HG03066 (cell line): ENCODE data around the gene CDH4.

Source experiments
- ATAC-seq: cut with Tn5 transposase; IDR thresholded peaks from one replicate; pipeline ENCODE4 v1.9.1; 2021; ENCODE audit warnings: low read depth; ENCODE audit not compliant: unreplicated experiment

Gene CDH4

DNA sequence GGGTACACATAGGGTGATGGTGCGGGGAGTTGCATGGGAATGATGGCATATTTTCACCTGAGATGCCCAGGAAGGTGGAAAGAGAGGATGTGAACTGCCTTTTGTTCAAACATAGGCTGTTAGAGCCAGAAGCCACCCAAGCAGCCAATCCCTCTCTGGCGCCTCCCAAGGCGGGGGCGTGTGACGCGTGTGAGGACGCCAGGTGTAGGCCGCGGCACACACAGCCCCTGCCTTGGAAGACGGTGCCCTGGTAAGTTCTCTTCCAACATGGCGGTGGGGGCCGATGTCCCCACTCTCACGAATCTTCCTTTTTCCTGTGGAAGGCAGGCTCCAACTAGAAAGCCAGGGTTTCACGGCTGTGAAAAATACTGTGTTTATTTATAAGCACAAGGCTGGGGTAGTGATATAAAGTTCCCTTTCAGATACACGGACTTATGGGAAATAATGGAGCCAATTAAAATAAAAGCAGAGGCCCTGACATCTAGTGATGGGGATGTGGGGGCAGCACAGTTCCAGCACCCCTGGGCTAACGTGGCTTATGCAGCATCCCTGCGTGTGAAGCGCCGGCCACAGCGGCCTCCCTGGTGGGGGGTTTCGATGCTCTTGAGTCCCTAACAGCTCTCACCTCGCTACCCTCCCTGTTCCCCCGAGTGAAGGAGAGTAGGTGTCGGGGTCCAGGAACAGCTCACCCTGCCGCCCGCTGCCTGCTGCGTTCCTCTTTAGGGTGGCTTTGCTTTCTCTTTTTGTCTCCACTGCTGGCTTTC is 28.3 kb downstream of the CDH4 start:
- no peak for ATAC-seq

DNA sequence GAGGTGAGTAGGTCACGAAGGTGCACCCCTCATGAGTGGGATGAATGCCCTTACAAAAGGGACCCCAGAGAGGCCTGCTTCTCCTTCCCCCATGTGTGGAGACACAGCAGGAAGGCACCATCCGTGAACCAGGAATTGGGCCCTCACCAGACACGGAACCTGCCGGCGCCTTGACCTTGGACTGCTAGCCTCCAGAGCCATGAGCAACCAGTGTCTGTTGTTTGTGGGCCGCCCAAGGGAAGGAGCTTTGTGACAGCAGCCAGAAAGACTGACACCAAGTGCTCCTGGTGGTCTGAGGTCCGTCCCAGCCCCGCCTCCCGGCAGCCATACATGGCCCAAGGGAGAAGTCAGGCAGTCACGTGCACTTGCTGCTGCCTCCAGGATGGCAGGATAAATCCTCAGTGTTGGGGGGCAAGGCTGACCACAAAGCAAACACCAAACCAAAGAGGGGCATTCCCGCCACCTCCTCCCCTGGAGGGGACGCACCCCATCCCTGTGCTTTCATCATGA is 29.3 kb downstream of the CDH4 start:
- no peak for ATAC-seq

DNA sequence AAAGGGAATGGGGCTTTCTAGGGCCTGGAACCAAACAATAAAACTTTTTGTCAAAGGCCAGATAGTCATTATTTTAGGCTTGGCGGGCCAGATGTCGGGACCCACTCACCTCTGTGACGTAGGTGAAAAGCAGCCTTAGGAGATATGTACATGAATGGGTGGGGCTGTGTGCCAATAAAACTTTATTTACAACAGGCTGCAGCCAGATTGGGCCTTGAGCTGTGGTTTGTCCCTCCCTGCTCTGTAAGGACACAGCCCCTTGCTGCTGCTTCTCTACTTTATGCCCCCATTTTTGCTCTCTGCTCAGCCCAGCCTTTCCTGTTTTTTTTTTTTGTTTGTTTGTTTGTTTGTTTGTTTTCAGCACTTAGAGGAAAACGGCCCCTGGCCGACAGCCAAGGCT is 32.7 kb downstream of the CDH4 start:
- ATAC-seq = no peak

DNA sequence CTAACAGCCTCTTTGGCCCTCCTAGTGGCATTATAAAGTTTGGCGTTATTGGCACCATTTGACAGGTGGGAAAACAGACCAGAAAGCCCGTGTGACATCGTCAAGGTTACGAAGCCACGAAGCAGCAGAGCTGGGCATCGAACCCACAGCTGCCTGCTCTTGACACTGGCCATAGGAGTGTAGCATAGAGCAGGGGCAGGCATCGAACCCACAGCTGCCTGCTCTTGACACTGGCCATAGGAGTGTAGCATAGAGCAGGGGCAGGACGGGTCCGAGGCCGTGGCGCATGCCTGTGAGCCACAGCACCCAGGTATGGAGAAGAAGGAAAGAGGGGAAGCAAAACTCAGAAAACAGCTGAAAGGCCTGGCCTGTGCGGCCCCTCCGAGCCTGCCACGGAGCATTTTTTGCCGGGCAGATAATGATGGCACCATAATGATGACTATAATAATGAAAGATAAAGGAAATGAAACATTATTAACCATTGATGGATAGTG is 33.1 kb downstream of the CDH4 start:
- ATAC-seq = no peak

DNA sequence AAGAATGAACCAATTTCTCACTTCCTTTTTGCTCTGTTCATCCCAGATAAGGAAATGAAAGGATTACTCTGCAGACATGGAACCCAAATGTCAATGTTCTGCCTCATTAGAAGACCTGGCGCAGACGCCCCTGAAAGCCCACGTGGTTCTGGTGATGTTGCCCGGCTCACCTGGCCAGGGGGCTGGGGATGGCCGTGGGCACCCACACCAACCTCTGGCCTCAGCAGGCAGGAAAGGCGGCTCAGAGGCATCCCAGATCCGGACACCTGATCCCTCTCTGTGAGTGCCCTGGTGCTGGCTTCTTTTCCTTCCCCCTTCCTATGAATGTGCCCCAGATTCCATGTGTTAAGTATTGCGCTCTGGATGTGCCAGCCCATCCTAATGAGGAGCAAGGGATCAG is 33.6 kb downstream of the CDH4 start:
- ATAC-seq = no peak

DNA sequence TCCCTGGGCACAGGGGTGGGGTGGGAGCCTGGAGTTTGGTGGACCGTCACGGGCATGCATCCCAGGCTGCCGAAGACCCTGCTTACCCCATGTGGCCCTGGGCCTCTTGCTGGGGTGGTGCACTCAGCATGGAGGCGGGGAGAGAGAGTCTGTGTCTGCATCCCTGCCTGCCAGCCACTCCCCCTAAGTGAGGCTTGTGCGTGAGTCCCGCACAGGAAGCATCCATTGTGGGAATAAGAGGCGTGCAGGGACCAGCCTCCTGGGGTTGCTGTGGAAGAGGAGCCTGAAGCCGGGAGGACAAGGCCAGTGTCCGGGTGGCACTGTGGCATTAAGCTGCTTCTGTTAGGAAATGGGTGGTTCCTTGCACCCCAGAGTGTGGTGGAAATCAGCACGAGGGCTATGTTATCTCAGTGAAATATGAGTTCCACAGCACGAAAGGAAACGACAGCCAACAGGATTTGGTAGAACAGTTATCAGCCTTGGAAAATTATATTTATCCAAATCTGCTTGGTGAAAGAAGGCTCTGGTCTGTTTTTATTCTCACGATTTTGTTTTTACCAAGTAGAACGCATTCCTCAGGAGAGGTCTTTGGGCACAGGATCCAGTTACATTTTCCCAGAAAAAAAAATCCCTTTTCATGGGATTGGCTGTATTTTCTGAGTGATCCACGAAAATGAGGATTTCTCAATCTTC is 35.7 kb downstream of the CDH4 start:
- ATAC-seq = no peak

DNA sequence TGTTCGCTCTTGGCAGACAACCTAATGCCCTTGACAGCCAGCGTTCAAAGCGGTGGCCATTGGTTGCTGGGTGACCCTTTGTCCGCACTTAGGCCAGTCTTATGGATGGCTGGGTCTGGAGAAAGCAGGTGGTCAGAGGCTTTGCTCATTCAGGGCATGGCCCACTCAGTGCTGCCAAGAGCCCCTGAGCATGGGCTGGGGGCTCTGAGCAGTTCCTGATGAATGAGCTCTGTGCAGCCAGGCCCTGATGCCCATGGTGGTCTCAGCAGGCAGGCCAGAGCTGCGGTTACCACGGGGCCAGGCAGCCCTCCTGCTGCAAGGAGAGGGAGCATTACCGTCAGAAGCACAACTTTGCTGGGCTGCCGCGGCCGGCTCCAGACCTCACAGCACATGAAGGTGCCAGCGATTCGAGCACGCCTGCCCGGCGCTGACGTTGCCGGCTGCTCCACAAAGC is 36.3 kb downstream of the CDH4 start:
- no peak for ATAC-seq

DNA sequence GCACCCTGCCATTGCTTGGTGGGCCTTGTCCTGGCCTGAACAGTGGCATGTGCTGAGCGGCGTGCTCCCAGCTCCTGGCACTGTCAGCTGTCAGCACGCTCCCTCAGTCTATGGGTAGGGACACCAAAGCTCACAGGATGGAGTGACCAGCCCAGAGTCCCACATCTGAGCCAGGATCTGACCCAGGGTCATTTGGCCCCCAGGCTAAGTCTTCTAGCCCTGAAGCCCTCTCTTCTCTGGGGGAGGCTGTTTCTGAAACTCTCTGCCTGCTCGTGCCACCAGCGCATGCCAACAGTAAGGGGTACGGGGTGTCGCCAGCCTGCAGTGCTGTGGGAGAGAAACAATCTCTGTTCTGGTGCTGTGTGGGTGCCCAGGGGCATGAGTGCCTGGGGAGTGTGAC is 37.1 kb downstream of the CDH4 start:
- ATAC-seq = no peak

DNA sequence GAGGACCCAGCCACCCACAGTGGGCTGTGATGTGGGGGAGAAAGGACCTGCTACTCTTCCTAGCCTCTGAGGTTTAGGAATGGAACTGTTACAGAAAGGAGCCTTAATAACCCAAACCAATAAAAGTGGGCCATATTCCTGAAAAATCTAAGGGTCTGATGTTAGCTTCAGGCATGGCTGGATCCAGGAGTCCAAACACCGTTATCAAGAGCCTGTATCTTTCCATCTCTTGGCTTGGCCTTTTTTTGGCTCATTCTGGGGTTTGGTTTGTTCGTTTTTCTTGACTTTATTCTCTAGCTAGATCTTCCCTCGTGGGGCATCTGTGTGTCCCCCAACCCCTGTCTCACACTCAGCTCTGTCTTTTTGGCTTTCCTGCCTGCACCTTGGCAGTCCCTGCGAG is 38.7 kb downstream of the CDH4 start:
- no peak for ATAC-seq

DNA sequence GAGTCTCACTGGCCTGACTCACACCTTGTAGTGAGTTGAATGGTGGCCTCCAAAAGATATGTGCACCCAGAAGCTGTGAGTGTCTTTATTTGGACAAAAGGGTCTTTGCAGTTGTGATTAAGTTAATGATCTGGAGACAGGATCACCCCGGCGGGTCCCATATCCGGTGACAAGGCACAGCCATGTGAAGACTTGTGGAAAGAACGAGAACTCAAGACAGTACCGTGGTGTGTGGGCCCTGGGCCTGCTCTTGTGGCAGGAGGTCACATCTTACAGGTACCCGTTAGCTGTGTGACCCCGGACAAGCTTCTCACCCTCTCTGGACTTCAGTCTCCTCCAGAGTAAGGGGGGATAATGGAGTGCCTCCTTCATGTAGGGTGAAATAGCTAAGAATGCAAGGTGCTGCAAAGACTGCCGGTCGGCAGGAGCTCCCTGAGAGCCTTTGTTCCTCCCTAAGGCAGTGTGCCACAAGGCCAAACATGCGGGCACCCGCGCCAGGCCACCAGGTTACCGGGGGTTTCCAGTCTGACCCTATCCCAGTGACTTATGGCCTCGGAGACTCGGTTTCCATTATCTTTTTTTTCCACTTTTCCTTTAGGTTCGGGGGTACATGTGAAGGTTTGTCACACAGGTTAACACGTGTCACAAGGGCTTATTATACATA is 39.2 kb downstream of the CDH4 start:
- ATAC-seq = no peak

DNA sequence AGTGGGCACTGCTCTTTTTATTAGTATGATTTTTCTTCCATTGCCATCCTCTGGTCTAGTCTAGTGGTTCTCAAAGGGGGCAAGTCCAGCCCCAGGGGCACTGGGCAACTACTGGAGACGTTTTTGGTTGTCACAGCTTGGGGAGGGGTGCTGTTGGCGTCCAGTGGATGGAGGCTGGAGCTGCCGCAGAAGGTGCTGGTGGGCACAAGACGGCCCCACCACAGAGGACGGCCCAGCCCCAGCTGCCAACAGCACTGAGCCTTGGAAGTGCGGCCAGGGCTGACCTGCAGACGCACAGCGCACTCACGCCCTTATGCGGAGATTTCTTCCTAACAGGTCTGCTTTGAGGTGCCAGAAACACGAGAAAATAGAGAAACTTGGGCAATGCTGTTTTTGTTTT is 40.3 kb downstream of the CDH4 start:
- ATAC-seq = no peak

DNA sequence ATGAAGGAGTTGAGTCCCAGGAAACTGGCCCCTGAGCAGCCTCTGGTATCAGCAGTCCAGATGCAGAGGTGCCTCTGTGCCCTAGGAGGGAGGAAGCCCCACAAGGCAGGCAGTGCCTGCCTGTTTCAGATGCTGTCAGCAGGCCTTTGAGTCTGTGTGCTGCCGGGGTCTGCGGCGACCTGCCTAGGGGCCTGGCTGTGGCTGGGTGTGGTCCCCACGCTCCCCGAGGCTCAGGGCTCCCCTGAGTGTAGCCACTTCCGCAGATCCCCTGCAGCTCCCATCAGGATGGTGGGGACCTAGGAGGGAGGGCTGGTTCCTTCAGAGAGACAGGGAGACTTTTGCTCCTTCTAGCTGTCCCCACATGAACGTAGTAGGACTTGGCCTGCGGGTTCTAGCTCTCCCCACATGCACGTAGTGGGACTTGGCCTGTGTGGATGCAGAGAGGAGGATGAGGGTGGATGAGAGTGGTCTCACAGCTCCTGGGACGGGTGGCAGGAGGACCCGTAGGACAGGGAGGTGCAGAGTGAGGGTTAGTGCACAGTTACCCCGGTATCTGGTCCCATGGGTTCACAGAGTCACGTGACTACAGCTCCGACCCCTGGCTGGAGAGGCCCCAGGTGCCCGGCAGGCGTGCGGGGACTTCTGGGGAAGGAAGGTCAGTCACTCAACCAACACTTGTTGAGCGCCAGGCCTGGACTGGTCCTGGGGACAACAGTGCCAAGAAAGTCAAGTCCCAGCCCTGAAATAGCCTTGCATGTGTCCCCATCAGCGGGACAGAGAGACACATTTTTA is 41.0 kb downstream of the CDH4 start:
- ATAC-seq = no peak

DNA sequence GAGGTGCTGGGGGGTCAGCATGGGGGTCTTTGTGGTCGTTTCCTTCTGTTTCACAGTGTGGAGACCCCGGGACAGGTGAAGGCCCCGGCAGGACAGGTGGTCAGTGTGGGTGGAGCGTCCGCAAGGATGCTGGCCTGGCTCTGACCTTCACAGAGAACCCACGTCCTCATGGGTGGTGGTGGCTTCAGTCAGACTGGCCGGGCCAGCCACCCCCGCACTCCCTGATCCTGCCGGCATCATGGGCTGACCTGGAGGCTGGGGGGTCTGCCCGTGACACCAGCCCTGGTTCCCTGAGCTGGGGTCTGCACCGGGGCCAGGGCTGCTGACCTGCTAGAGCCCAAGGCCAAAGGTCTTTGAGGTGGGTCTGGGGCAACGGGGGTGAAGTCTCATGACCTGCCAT is 41.9 kb downstream of the CDH4 start:
- ATAC-seq = no peak

DNA sequence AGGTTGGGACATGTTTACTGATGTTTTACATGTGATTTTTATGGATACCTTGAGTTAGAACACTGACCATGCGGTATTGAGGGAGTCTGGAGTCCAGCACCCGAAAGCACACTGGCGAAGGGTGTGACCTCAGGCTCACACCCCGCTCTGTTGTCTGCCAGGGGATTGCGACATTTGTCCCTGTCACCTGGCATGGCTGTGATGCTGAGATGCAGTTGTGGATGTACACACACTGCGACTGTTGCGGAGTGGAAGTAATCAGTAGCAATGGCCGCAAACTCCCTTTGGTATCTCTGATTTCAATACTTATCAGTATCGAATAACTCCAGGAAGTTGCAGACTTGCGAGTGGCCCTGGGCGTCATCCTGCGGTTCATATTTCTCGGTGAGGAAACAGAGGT is 43.2 kb downstream of the CDH4 start:
- no peak for ATAC-seq

DNA sequence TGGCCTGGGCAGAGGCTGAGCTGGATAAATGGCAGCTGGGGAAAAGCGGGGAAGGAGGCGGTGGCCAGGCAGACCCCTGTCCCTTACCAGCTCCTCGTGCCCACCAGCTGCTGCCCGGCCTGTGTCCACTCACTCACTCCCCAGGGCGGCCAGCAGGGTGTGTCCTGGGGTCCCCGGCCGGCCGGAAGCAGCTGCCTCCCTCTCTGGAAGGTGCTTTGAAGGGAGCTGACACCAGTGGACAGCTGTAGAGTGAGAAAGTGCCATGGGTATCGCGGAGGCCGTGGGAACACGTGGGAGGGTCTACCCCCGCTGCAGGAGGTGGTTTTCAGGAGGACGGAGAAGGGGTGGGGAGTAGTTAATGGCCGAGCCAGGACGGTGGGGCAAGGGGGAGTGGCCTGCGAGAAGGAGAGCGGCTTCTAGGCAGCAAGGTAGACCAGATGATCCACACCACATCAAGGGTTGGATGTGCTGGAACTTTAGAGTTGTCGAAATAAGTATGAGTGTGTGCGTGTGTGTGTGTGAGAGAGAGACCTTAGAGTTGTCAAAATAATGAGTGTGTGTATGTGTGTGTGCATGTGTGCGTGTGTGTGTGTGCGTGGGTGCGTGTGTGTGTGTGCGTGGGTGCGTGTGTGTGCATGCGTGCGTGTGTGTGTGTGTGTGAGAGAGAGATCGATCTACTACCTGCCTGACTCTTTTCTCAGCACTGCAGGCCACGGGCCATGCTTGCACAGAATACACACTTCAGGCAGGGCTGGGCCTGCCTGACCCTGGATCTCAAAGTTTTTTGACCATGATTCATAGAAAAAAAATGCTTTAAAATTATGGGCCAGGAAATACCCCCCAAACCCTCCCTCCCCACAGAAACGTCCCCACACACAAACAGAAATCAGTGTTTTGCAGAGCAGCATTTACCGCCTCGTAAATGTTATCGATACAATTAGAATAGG is 43.9 kb downstream of the CDH4 start:
- ATAC-seq = no peak

DNA sequence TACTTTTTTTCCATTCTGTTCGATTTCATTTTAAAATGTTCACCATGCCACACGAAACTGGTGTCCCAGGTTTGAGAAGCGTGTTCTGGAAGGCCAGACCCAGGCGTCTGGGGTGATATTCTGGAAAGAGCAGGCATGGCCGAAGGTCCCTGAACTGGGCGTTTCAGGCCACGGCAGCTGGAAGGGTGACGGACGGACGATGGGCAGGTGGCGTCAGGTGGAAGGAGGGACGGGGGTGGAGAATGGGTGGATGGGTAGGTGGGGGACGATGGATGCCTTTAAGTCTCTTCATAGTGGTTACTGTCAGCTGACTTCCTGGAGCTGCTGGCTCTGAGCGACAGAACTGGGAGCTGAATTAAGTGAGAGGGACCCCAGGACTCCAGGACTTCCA is 44.6 kb downstream of the CDH4 start:
- ATAC-seq = no peak

DNA sequence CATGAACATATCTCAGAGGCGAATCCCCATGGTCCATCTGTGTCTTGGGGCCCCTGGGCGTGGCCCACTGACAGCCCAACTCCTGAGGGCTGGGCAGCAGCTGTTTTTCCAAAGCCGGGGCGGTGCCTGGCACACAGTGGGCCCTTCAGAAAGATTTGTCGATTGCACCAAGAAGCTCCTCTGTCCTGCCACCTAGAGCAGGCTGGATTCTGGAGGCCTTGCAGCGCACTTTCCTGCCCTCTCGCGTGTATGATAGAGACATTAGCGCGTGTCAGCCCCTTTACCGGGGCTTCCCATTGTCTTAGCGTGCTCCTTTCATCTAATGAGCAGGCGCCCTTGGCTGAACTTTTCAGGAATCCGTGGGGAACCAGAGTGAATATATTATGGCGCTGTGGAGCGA is 45.4 kb downstream of the CDH4 start:
- no peak for ATAC-seq

DNA sequence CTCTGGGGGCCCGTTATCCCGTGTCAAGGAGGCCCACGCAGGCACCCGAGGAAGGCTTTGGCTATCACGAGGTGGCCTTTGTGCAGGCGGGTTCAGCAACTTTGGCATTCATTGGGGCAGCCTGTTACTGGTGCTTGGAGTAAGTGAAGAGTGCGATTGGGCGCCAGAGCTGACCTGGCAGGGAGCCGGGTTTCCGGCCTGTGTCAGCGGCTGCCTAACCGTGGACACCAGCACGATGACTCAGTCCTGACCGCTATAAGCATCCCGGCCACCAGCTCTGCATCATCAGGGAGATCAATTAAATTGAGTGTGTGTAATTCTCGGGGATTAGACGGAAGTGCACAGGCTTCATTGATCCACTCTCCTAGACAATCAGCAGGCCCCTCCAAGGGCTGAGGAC is 45.9 kb downstream of the CDH4 start:
- ATAC-seq = no peak

DNA sequence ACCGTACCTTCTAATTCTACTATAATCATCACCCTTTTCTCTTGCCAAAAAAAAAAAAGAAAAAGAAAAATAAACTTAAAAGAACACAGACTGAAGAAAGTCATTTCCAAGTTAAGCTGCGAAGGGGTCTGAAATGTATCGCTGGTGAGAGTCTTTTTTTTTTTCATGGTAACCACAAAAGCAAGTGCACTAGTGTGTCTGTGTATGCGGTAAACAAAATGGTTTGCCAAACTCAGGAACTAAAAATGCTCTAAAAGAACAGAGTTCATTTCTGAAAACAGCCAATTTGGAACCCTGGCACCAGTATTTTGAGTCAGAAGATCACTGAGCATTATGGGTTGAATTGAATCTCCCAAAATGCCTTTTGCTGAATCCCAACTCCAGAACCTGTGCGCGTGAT is 46.6 kb downstream of the CDH4 start:
- no peak for ATAC-seq

DNA sequence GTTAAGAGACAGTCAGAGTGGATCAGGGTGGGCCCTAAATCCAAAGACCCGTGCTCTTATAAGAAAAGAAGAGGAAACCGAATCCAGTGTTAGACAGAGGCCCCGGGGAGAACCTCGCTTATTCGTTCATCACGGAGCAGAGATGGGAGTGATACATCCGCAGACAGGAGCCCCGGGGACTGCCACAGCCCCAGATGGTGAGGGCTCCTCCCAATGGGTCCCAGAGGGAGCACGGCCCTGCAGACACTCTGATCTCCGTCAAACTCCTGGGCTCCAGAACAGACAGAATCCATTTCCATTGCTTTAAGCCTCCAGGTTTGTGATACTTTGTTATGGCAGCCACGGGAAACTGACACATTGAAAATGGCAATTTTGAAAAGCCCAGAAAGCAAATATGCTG is 47.0 kb downstream of the CDH4 start:
- ATAC-seq = no peak
